Measurements from ENCODE around the gene MT1X. TPM values are rescaled to one million over a fixed set of nuclear protein-coding genes. Genes with fewer than 3 reads are reported as not detected.

MT1X gene
- total RNA-seq, 2 experiments from 2014 or later = 53.7 to 59.9 TPM

GRCh38 chr16:56728980-56729734, 46.9 kb downstream of the MT1X start:
- ChIA-PET CTCF (interaction anchor here (0.8 kb wide), 1 partner anchor 235 kb away, joined by 3 read pairs; no protein-coding TSS in a partner anchor), POLR2A (no interaction called here)

- POLR2A ChIA-PET = no interaction called here
- CTCF ChIA-PET = no interaction called here
These were observed 47.7 kb downstream of the MT1X start, which contains the start of gene NUP93 for GRCh38 chr16:56729735-56730662. TSS of gene NUP93 (plus strand) at chr16:56730129. CDS start at chr16:56748248, 18,119 bp downstream.

DNA sequence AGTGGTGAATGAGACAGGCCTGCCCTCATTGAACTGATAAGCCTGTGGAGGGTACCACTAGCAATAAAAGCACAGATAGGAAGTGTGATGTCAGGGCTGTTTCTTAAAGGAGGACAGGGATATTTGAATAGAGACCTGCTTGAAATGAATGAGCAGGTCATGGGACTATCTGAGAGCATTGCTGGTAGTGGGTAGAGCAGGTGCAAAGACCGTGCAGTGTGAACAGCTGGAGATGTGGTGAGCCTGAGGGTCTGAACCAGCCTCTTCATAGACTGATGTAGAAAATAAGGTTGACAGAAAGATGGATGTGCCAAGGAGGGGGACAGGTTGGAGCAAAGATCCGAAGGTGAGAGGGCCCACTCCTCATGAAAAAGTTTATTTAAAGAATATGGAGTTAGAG, 50.1 kb downstream of the MT1X start:
- ChIA-PET POLR2A (no interaction called here), CTCF (no interaction called here)

DNA sequence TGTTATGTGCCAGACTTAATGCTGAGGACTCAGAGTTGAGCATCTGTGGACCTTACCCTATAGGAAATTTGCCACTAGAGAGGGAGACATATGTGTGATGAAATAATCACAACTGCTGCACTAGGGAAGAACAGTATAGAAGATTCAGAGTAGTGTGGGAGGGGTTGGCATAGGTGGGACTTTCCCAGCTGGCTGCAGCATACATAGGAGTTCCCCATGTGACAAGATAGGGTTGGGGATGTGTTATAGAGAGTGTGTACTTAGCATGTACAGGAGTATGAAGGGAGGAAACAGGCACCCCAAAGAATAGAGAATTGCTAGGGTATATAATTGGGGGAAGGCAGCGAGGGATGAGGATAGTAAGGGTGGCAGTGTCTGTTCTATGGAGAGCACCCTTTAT, 50.6 kb downstream of the MT1X start:
- CTCF ChIA-PET = no interaction called here
- POLR2A ChIA-PET = no interaction called here

Other genes with a start within 250 kb of the MT1X start
- gene NUDT21, start 231.1 kb upstream of the MT1X start, total RNA-seq = 100 to 1,000 TPM; 349 to 353 TPM
- gene OGFOD1, start 230.9 kb upstream of the MT1X start, total RNA-seq = 10 to 100 TPM; 92.8 to 98.3 TPM
- 10 to 100 TPM; 10.7 to 14.0 TPM for gene BBS2, start 162.4 kb upstream of the MT1X start, total RNA-seq
- gene MT4, start 117.4 kb upstream of the MT1X start, total RNA-seq = not detected
- 1 to 10 TPM; 2.6 to 3.1 TPM for gene MT3, start 92.9 kb upstream of the MT1X start, total RNA-seq
- gene MT2A, start 73.9 kb upstream of the MT1X start, total RNA-seq = 100 to 1,000 TPM; 133 to 142 TPM
- 10 to 100 TPM; 45.0 to 49.7 TPM for gene MT1E, start 56.7 kb upstream of the MT1X start, total RNA-seq
- gene MT1M, start 49.8 kb upstream of the MT1X start, total RNA-seq = not detected
- gene MT1A, start 43.8 kb upstream of the MT1X start, total RNA-seq = 1 to 10 TPM in 1 of 2 experiments, not detected in 1; 1.1 TPM
- gene MT1B, start 30.6 kb upstream of the MT1X start, total RNA-seq = not detected
- gene MT1F, start 24.5 kb upstream of the MT1X start, total RNA-seq = 10 to 100 TPM in 1 of 2 experiments, 1 to 10 TPM in 1; 9.6 to 10.1 TPM
- gene MT1G, start 14.4 kb upstream of the MT1X start, total RNA-seq = 10 to 100 TPM; 15.3 to 16.6 TPM
- gene MT1H, start 12.7 kb upstream of the MT1X start, total RNA-seq = 1 to 10 TPM in 1 of 2 experiments, under 1 TPM in 1; 0.63 to 1.1 TPM
- 100 to 1,000 TPM; 160 to 165 TPM for gene NUP93, start 47.7 kb downstream of the MT1X start, total RNA-seq
- gene SLC12A3, start 182.7 kb downstream of the MT1X start, total RNA-seq = not detected
- 100 to 1,000 TPM; 133 to 140 TPM for gene HERPUD1, start 249.7 kb downstream of the MT1X start, total RNA-seq

Measured in activated CD8-positive, alpha-beta memory T cell treated with anti-CD3 and anti-CD28 coated beads for 36 hours (primary cell).